HepG2 (cell line): ENCODE results near the gene PEX3. TPM values are rescaled to one million over a fixed set of nuclear protein-coding genes. Genes with fewer than 3 reads are reported as not detected.

Experiments used
- AKAP8 ChIP-seq: sonication (generic); formaldehyde crosslinking; IDR thresholded peaks from 2 replicates; pipeline ENCODE4 v1.5.1; 2020; ENCODE audit warnings: mild to moderate bottlenecking, missing genetic modification reagents
- FOSL2 ChIP-seq: sonication (generic); formaldehyde crosslinking; IDR thresholded peaks from 2 replicates; pipeline ENCODE4 v1.4.0; 2020; ENCODE audit warnings: missing genetic modification reagents
- KAT7 ChIP-seq: IDR thresholded peaks from 2 replicates; pipeline ENCODE4 v1.6.1; 2018; ENCODE audit warnings: borderline replicate concordance, missing compliant biosample characterization
- MED8 ChIP-seq: sonication (generic); formaldehyde crosslinking; IDR thresholded peaks from 2 replicates; pipeline ENCODE4 v1.8.1; 2023; ENCODE audit warnings: mild to moderate bottlenecking, missing genetic modification reagents; ENCODE audit not compliant: insufficient replicate concordance
- PHF20 ChIP-seq: sonication (generic); formaldehyde crosslinking; IDR thresholded peaks from 2 replicates; pipeline ENCODE4 v1.5.0; 2020; ENCODE audit warnings: mild to moderate bottlenecking, missing genetic modification reagents
- PPARG ChIP-seq: conservative IDR thresholded peaks from 2 replicates; pipeline ENCODE4 v1.6.1; 2016; ENCODE audit warnings: missing biosample characterization, missing genetic modification reagents
- RFX3 ChIP-seq: IDR thresholded peaks from 2 replicates; pipeline ENCODE4 v1.6.1; 2016; ENCODE audit warnings: missing biosample characterization, missing genetic modification reagents
- RORA ChIP-seq: sonication (generic); formaldehyde crosslinking; IDR thresholded peaks from 2 replicates; pipeline ENCODE4 v1.5.0; 2020; ENCODE audit warnings: mild to moderate bottlenecking, missing genetic modification reagents, moderate library complexity
- SALL2 ChIP-seq: sonication (generic); formaldehyde crosslinking; IDR thresholded peaks from 2 replicates; pipeline ENCODE4 v1.8.1; 2023; ENCODE audit warnings: mild to moderate bottlenecking, missing genetic modification reagents, inconsistent platforms
- SIN3B ChIP-seq: fragments of 150-350 bp; IDR thresholded peaks from 2 replicates; pipeline ENCODE4 v1.6.1; 2014; ENCODE audit warnings: low read length
- SRSF9 ChIP-seq: fragments of 200-400 bp; formaldehyde crosslinking; IDR thresholded peaks from 2 replicates; pipeline ENCODE4 v1.6.1; 2018; ENCODE audit warnings: borderline replicate concordance, mild to moderate bottlenecking, low read depth, low read length; ENCODE audit not compliant: insufficient read depth, poor library complexity, severe bottlenecking
- SUZ12 ChIP-seq: fragments of 150-350 bp; IDR thresholded peaks from 2 replicates; pipeline ENCODE4 v1.6.1; 2014; ENCODE audit warnings: low read depth, low read length
- TCF12 ChIP-seq, 2 experiments: fragments of 450-650 bp in 1 of 2; sonication (generic) in 1 of 2; formaldehyde crosslinking in 1 of 2; IDR thresholded peaks; 2 replicates each; pipeline versions ENCODE4 v1.6.1 to v1.8.0; 2017 to 2022; ENCODE audit warnings: antibody characterized with exemption in 1 of 2, mild to moderate bottlenecking in 1 of 2, missing genetic modification reagents in 1 of 2, moderate library complexity in 1 of 2
- TFDP1 ChIP-seq: IDR thresholded peaks from 2 replicates; pipeline ENCODE4 v1.6.1; 2016; ENCODE audit warnings: missing compliant biosample characterization, missing genetic modification reagents, borderline replicate concordance
- THYN1 ChIP-seq: sonication (generic); formaldehyde crosslinking; IDR thresholded peaks from 2 replicates; pipeline ENCODE4 v1.8.1; 2023; ENCODE audit warnings: low read depth, mild to moderate bottlenecking, moderate library complexity, missing genetic modification reagents, borderline replicate concordance
- UBTF ChIP-seq: sonication (generic); formaldehyde crosslinking; IDR thresholded peaks from 2 replicates; pipeline ENCODE4 v1.4.0; 2020; ENCODE audit warnings: mild to moderate bottlenecking, missing genetic modification reagents
- WIZ ChIP-seq: sonication (generic); formaldehyde crosslinking; IDR thresholded peaks from 2 replicates; pipeline ENCODE4 v1.5.1; 2020; ENCODE audit warnings: mild to moderate bottlenecking, missing genetic modification reagents
- ZNF563 ChIP-seq: sonication (generic); formaldehyde crosslinking; IDR thresholded peaks from 2 replicates; pipeline ENCODE4 v1.8.0; 2022; ENCODE audit warnings: mild to moderate bottlenecking, moderate library complexity, missing genetic modification reagents
- ZNF644 ChIP-seq: IDR thresholded peaks from 2 replicates; pipeline ENCODE4 v1.6.1; 2016; ENCODE audit warnings: low read depth
- ZSCAN30 ChIP-seq: sonication (generic); formaldehyde crosslinking; IDR thresholded peaks from 2 replicates; pipeline ENCODE4 v1.5.0; 2020; ENCODE audit warnings: mild to moderate bottlenecking, missing genetic modification reagents
- polyA plus RNA-seq, 8 experiments: library from polyadenylated mRNA; depleted of rRNA in 3 of 8; stranded (reverse) in 7 of 8; unstranded in 1 of 8; fragments of >200 nt; fragmentation: Illumina TruSeq in 4 of 8; extraction: Trizol in 4 of 8; gene quantifications; 2 replicates each; pipeline versions ENCODE4 v1.2.1 to v1.2.3, GENCODE V29; 2011 to 2016; ENCODE audit warnings: low read depth in 4 of 8, missing spikeins in 1 of 8, mixed read lengths in 1 of 8; ENCODE audit not compliant: insufficient read depth in 1 of 8
- total RNA-seq, 5 experiments: library from RNA; depleted of rRNA; stranded (reverse); fragments of >200 nt; fragmentation: Illumina TruSeq; extraction: Trizol; gene quantifications; 2 replicates each; pipeline ENCODE4 v1.2.3, GENCODE V29; 2016; ENCODE audit warnings: low read depth in 1 of 5
- TF ChIP-seq, protein P1 (sequence below): sonication (generic); formaldehyde crosslinking; conservative IDR thresholded peaks from 2 replicates; pipeline ENCODE4 v1.4.0; 2020; ENCODE audit warnings: missing genetic modification reagents
- TF ChIP-seq, protein P2 (sequence below): sonication (generic); formaldehyde crosslinking; IDR thresholded peaks from 2 replicates; pipeline ENCODE4 v1.8.0; 2022; ENCODE audit warnings: mild to moderate bottlenecking, missing genetic modification reagents

PEX3 gene
- total and polyA plus RNA-seq, 2 of the 13 experiments (the other 11 are each of a cell fraction or from before 2014, with no cell fraction given) = 30.9 to 40.8 TPM

DNA sequence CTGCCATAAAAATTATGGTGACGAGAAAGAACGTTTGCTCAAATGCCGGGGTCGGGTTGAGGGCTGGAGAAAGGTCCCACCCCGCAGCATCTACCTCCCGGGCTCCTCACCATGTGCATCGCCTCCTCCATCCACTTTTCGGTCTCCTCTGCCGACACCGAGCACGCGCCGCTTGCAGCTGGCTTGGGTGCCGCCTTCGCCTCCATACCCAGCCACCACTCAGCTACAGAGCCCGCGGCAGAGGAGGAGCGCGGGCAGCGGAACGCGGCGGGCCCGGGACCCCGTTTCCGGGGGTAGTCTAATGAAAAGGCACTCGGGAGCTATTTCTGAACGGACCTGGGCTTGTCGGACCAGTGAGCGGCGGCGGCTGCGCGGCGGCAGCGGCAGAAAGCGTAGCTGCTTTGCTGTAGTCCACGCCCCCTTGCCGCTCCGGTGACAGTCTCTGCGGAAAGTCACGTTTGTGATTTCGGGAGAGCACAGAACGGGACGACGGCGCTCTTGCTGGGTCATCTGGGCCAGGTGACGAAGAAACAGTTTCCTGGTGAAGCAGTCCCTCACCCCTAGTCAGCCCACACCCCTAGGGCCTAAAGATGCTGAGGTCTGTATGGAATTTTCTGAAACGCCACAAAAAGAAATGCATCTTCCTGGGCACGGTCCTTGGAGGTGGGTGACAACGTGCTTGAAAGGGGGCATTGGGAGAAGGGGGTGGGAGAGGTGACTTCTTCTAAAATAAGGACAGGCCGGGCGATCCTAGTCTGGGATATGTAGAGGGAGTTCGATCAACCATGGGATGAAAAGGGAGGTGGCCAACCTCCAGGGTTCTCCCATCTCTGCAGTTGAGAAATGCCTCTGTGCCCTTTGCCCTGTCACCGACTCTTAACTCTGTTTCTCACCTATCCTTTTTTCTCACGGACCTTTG lies at the start of gene PEX3, which contains the start of gene ADAT2 (continued):
- TF ChIP-seq FOSL2 (CRISPR knock-in tag) (peak; percentile 83), RFX3 (CRISPR knock-in tag) (peak; percentile 50), SUZ12 (no peak; the same call in 1 of the 2 replicates), PPARG (CRISPR knock-in tag) (peak; percentile 94), UBTF (CRISPR knock-in tag) (peak; percentile 98), SIN3B (peak; percentile 98), WIZ (peak; percentile 96), ZNF563 (CRISPR knock-in tag) (peak; percentile 90), KAT7 (CRISPR knock-in tag) (peak; percentile 100), SRSF9 (no peak), ZSCAN30 (CRISPR knock-in tag) (peak; percentile 95; the same call in 1 of the 2 replicates), ZNF644 (peak; percentile 76), THYN1 (peak; percentile 97; the same call in 1 of the 2 replicates), PHF20 (peak; percentile 96), AKAP8 (peak; percentile 79; the same call in 1 of the 2 replicates), TCF12 (IDR thresholded peaks at IDR 0.05) (no peak), TCF12 (CRISPR knock-in tag; IDR thresholded peaks at IDR 0.05) (no peak), MED8 (CRISPR knock-in tag) (peak; percentile 95), TFDP1 (CRISPR knock-in tag) (peak; percentile 94), SALL2 (CRISPR knock-in tag) (peak; percentile 99), RORA (no peak)
- TF ChIP-seq, protein P1, sequence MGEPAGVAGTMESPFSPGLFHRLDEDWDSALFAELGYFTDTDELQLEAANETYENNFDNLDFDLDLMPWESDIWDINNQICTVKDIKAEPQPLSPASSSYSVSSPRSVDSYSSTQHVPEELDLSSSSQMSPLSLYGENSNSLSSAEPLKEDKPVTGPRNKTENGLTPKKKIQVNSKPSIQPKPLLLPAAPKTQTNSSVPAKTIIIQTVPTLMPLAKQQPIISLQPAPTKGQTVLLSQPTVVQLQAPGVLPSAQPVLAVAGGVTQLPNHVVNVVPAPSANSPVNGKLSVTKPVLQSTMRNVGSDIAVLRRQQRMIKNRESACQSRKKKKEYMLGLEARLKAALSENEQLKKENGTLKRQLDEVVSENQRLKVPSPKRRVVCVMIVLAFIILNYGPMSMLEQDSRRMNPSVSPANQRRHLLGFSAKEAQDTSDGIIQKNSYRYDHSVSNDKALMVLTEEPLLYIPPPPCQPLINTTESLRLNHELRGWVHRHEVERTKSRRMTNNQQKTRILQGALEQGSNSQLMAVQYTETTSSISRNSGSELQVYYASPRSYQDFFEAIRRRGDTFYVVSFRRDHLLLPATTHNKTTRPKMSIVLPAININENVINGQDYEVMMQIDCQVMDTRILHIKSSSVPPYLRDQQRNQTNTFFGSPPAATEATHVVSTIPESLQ = no peak; the same call in 1 of the 2 replicates
- TF ChIP-seq, protein P2, sequence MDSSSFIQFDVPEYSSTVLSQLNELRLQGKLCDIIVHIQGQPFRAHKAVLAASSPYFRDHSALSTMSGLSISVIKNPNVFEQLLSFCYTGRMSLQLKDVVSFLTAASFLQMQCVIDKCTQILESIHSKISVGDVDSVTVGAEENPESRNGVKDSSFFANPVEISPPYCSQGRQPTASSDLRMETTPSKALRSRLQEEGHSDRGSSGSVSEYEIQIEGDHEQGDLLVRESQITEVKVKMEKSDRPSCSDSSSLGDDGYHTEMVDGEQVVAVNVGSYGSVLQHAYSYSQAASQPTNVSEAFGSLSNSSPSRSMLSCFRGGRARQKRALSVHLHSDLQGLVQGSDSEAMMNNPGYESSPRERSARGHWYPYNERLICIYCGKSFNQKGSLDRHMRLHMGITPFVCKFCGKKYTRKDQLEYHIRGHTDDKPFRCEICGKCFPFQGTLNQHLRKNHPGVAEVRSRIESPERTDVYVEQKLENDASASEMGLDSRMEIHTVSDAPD (CRISPR knock-in tag) = peak; percentile 96
